ENCODE measurements around the gene SETD1A. TPM values are rescaled to one million over a fixed set of nuclear protein-coding genes. Genes with fewer than 3 reads are reported as not detected.
A peak's percentile ranks its signal among the peaks of the same experiment; 100 is the strongest.
"Not testable (repeated sequence)": the region's sequence is repeated elsewhere in the genome, so short reads cannot be mapped to it uniquely, and the experiment has no call there.

SETD1A gene
- total RNA-seq, 2 experiments from 2014 or later, result 27.6 to 33.4 TPM

DNA sequence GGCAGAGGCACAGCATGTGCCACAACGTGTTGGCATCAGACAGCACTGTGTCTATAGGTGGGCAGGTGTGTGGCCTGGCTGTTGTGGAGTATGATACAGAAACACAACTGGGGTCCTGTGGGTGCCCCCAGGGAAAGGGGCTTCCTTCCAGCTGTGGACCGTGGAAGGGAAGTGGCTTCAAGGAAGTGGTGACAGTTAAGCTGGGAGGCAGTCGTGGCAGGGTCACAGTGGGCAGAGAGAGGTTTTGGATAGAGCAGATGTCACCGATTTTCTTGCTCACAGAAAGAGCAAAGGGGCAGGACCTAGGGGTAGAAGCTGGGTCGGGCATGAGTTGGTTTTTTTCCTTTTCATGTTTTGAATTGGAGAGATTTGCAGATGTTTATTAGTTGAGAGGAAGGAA lies 19.9 kb upstream of the SETD1A start:
- Mint-ChIP-seq H3K27ac (peak overlapping the region; percentile 65), H3K4me3 (peak overlapping the region; percentile 23), H3K27me3 (no peaks in the 10 kb centered on the region), H3K36me3 (peaks cover 10% of the 10 kb centered on the region), H3K9me3 (no peaks in the 10 kb centered on the region), H3K4me1 (peaks cover 32% of the 10 kb centered on the region)
- DNase-seq, result no peak
- no peak for ATAC-seq (ENCODE audit: low read depth)
- POLR2A ChIA-PET, result no interaction called here

DNA sequence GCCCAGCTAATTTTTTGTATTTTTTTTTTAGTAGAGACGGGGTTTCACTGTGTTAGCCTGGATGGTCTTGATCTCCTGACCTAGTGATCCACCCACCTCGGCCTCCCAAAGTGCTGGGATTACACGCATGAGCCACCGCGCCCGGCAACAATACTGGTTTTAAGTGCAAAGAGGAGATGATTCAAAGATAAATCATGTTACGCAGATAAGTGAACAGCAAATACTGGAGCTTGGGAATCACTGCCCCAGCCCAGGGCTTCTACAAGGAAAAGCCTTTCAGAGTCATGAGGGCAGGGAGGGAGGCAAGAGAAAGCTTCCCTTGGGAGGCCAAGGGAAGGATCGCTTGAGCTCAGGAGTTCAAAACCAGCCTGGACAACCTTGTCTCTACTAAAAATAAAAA lies 18.0 kb upstream of the SETD1A start:
- H3K9me3 Mint-ChIP-seq; H3K27me3 Mint-ChIP-seq; H3K4me3 Mint-ChIP-seq; DNase-seq; H3K27ac Mint-ChIP-seq; ATAC-seq (ENCODE audit: low read depth): not testable (repeated sequence)
- POLR2A ChIA-PET, result interaction anchor here (0.6 to 1.1 kb wide), 2 partner anchors 10 to 11 kb away, joined by 3 read pairs; no protein-coding TSS in a partner anchor
- Mint-ChIP-seq H3K36me3 (peaks cover 17% of the 10 kb centered on the region), H3K4me1 (peaks cover 35% of the 10 kb centered on the region)

DNA sequence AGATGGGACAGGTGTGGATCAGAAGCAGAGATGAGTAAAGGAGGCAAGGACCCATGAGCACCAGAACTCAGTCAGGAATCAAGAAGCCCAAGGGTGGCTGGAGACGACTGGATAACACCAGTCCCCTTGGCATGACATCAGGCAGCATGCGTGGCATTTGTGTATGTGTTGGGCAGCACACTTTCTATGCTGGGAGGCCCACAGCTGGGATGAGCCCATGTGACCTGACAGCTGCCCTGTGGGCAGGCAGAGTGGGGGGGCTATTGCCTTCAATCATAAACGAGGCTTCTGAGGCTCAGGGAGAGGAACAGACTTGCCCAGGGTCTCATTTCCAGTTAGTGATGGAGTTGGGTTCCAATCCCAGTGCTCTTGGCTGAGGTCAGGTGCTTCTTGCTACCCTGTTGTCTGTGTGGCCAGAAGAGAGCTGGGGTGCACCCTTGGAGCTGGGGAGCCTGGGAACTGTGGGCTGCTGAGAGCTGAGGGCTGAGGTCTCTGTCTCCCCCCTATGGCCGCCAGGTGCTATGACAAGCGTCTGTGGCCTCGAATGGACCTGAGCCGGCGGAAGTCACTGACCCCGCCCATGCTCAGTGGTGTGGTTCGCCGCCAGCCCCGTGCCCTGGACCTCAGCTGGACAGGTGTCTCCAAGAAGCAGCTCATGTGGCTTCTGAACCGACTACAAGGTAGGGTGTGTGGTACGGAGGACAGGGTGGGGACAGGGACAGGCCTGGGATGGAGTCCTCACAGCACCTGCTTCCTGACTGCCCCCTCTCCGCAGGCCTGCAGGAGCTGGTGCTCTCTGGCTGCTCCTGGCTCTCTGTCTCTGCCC lies 15.7 kb upstream of the SETD1A start:
- no peaks in the 10 kb centered on the region for H3K9me3 Mint-ChIP-seq
- peak overlapping the region; percentile 82 for H3K27ac Mint-ChIP-seq
- ATAC-seq (ENCODE audit: low read depth) (peak; percentile 90), DNase-seq (peak; percentile 78)
- H3K27me3 Mint-ChIP-seq, result no peaks in the 10 kb centered on the region
- H3K4me1 Mint-ChIP-seq, result peaks cover 26% of the 10 kb centered on the region
- peaks cover 23% of the 10 kb centered on the region for H3K36me3 Mint-ChIP-seq
- H3K4me3 Mint-ChIP-seq, result peak overlapping the region; percentile 74
- POLR2A ChIA-PET, result interaction anchor here (0.6 to 2.2 kb wide), 9 partner anchors 8 to 518 kb away, joined by 3 to 9 read pairs (median 5); partner anchors contain the start of genes ARMC5 and KAT8

DNA sequence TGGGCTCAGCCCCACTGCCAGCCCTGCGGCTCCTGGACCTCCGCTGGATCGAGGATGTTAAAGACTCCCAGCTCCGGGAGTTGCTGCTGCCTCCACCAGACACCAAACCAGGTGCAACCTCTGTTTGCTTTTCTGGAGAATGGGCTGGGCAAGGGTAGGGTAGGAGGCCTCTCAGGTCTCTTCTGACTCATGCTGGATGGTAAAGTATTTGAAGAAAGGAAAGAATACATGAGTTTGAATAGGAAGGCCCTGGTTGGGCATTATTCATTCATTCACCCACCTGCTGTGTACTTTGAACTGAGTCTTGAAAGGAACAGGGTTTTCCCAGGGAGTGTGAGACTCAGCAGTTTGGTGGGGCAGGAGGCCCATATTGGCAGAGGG lies 15.1 kb upstream of the SETD1A start:
- H3K27ac Mint-ChIP-seq, result peak overlapping the region; percentile 74
- peaks cover 23% of the 10 kb centered on the region for H3K36me3 Mint-ChIP-seq
- ATAC-seq (ENCODE audit: low read depth) (no peak), DNase-seq (no peak)
- POLR2A ChIA-PET, result interaction anchor here (0.6 to 2.2 kb wide), 8 partner anchors 8 to 517 kb away, joined by 3 to 9 read pairs (median 4); partner anchors contain the start of genes ARMC5 and KAT8
- peaks cover 22% of the 10 kb centered on the region for H3K4me1 Mint-ChIP-seq
- peak overlapping the region; percentile 74 for H3K4me3 Mint-ChIP-seq
- no peaks in the 10 kb centered on the region for H3K9me3 Mint-ChIP-seq
- no peaks in the 10 kb centered on the region for H3K27me3 Mint-ChIP-seq

DNA sequence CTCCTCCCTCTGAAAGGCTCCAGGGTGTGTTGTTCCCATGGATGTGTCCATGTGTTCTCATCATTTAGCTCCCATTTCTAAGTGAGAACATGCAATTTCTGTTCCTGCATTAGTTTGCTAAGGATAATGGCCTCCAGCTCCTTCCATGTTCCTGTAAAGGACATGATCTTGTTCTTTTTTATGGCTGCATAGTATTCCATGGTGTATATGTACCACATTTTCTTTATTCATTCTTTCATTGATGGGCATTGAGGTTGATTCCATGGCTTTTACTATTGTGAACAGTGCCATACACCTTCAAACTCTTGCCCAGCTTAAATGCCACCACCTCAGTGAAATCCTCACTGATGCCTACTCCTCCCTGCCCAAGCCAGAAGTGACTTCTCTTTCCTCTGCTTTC lies 13.2 kb upstream of the SETD1A start:
- no peaks in the 10 kb centered on the region for H3K27me3 Mint-ChIP-seq
- DNase-seq (no peak), ATAC-seq (ENCODE audit: low read depth) (no peak)
- H3K4me1 Mint-ChIP-seq, result peaks cover 16% of the 10 kb centered on the region
- peaks cover 20% of the 10 kb centered on the region for H3K36me3 Mint-ChIP-seq
- POLR2A ChIA-PET, result interaction anchor here (0.6 kb wide), 1 partner anchor 67 kb away, joined by 4 read pairs; no protein-coding TSS in a partner anchor
- no peak overlapping the region for H3K4me3 Mint-ChIP-seq
- no peaks in the 10 kb centered on the region for H3K9me3 Mint-ChIP-seq
- no peak overlapping the region for H3K27ac Mint-ChIP-seq

DNA sequence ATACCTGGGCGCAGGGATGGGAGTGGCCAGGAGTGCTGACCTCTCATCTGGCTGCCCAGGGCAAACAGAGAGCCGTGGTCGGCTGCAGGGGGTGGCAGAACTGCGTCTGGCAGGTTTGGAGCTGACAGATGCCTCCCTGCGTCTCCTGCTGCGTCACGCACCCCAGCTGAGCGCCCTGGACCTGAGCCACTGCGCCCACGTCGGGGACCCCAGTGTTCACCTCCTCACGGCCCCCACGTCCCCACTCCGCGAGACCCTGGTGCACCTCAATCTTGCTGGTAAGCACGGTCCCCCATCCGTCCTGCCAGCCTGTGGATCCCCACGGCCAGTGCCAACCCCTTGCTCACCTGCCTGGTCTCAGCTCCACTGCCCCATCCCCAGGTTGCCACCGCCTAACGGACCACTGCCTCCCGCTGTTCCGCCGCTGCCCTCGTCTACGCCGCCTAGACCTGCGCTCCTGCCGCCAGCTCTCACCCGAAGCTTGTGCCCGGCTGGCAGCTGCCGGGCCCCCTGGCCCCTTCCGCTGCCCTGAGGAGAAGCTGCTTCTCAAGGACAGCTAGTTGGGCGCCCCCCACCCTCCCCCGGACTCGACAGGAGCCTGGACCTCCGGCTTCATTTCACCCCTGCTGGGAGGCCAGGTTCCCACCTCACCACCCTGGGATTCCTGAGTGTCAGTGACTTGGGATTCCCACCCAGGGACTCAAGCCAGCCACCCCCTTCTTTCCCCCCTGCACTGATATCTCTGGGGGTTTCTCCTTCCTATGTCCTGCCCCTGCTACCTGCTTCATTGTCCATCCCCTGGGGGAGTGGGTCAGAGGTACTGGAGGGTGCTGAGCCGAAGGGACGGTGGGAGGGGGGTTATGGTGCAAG lies 10.6 kb upstream of the SETD1A start:
- Mint-ChIP-seq H3K27ac (no peak overlapping the region), H3K9me3 (no peaks in the 10 kb centered on the region), H3K36me3 (peaks cover 19% of the 10 kb centered on the region), H3K4me1 (peaks cover 19% of the 10 kb centered on the region), H3K27me3 (no peaks in the 10 kb centered on the region), H3K4me3 (peak overlapping the region; percentile 31)
- POLR2A ChIA-PET, result no interaction called here
- ATAC-seq (ENCODE audit: low read depth) (no peak), DNase-seq (no peak)

DNA sequence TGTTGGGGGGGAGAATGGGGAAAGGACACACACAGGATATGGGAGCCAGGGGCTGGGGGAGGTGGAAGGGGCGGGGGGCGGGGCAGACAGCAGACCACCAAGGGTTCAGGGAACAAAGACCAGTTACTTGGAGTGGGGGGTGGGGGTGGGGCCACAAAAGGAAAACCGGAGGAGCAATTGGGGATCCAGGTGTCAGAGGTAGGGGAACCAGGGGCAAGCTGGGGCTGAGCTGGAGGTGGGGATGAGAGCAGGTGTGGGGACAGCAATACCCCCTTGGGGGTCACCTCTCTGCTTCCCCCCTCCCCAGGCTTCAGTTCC lies 10.1 kb upstream of the SETD1A start:
- Mint-ChIP-seq H3K4me1 (peaks cover 14% of the 10 kb centered on the region), H3K27me3 (no peaks in the 10 kb centered on the region), H3K4me3 (no peak overlapping the region), H3K9me3 (no peaks in the 10 kb centered on the region), H3K36me3 (peaks cover 19% of the 10 kb centered on the region), H3K27ac (no peak overlapping the region)
- DNase-seq (no peak), ATAC-seq (ENCODE audit: low read depth) (no peak)
- POLR2A ChIA-PET, result no interaction called here

DNA sequence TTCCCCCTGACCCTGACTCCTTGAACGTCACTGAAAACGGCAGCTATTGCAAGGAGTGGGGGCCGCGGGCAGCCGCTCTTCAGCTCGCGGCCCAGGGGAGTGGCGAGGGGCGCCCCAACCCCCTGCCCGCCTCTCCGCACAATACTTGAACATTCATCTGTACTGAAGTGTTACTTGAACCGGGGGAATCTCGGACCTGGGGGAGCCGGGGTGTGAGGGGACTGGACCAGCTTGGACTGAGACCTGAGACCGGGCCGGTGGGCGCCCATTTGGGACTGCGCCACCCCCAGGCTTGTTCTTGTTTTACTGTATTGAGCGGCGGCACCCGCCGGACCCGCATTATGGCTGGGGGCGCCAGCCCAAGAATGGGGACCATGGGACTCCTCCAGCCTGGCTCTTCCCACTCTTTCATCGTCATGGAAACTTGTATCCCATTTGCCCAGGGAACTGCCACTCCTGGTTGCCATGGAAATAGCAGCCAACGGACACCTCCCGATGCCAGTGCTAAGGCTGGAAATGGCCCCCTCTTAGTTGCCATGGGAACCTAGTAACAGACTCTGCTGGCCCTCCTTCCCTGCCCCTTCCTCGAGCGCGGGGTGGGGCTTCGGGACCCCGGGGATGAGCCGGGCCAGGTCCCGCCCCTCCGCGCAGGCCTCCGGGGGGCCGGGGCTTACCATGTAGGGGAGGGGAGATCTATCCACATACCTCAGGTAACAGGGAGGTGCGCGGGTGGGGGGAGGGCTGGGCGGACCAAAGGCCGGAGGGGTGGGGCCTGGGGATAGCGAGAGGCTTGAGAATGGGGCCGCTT lies 9.5 kb upstream of the SETD1A start:
- H3K36me3 Mint-ChIP-seq, result peaks cover 19% of the 10 kb centered on the region
- POLR2A ChIA-PET, result interaction anchor here (0.9 kb wide), 1 partner anchor 52 kb away, joined by 3 read pairs; no protein-coding TSS in a partner anchor
- no peak for ATAC-seq (ENCODE audit: low read depth)
- peak overlapping the region; percentile 90 for H3K4me3 Mint-ChIP-seq
- H3K27ac Mint-ChIP-seq, result peak overlapping the region; percentile 45
- peaks cover 11% of the 10 kb centered on the region for H3K4me1 Mint-ChIP-seq
- H3K27me3 Mint-ChIP-seq, result no peaks in the 10 kb centered on the region
- no peaks in the 10 kb centered on the region for H3K9me3 Mint-ChIP-seq
- no peak for DNase-seq

DNA sequence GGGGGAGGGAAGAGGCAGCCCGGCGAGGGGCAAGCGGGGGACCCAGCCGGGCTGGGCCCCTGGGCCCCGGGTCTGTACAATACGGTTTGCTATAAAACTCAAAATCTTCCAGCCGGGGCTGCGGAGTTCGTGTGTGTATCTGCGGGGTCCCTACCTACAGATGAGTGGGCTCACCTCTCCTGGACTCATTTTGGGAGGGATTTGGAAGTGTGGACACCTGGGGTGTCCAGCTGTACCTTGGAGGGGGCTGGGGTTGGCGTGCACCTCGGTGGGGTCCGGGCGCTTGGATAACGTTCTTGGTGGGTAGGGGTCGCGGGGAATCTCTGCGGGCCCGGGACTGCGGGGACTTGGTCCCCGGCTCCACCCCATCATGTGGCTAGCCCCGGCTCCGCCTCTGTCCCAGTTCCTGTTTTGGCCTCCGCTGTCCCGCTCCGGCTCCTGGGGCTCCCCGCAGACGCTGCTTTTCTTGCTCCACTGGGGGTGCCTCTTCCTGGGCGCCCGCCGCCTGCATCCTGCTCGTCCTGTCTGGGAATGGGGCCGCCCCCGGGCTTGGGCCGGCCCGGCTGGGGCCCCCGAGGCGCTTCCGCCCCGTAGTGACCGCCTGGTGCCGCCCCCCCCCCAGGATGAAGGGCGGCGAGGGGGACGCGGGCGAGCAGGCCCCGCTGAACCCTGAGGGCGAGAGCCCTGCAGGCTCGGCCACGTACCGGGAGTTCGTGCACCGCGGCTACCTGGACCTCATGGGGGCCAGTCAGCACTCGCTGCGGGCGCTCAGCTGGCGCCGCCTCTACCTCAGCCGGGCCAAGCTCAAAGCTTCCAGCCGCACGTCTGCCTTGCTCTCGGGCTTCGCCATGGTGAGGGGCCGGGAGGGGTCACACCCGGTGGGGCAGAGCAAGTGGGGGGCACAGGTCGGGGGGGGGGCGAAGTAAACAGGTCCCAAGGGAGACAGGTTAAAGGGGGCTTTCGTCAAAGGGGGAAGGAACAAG lies 8.6 kb upstream of the SETD1A start, which contains the start of gene ORAI3:
TSS of gene ORAI3 (plus strand) at position 402 of the 983 bp plus-strand sequence. CDS start at position 624, 222 bp downstream.
- peaks cover 15% of the 10 kb centered on the region for H3K4me1 Mint-ChIP-seq
- POLR2A ChIA-PET, result interaction anchor here (0.5 to 1.8 kb wide), 9 partner anchors 10 to 239 kb away, joined by 3 to 8 read pairs (median 4); partner anchors contain the start of genes ZNF646 and ZNF668
- no peaks in the 10 kb centered on the region for H3K27me3 Mint-ChIP-seq
- peak; percentile 71 for DNase-seq
- H3K9me3 Mint-ChIP-seq, result no peaks in the 10 kb centered on the region
- H3K36me3 Mint-ChIP-seq, result peaks cover 16% of the 10 kb centered on the region
- H3K4me3 Mint-ChIP-seq, result peak within 1 kb of the TSS; percentile 90
- H3K27ac Mint-ChIP-seq, result peak within 1 kb of the TSS; percentile 85
- peak; percentile 48 for ATAC-seq (ENCODE audit: low read depth)

DNA sequence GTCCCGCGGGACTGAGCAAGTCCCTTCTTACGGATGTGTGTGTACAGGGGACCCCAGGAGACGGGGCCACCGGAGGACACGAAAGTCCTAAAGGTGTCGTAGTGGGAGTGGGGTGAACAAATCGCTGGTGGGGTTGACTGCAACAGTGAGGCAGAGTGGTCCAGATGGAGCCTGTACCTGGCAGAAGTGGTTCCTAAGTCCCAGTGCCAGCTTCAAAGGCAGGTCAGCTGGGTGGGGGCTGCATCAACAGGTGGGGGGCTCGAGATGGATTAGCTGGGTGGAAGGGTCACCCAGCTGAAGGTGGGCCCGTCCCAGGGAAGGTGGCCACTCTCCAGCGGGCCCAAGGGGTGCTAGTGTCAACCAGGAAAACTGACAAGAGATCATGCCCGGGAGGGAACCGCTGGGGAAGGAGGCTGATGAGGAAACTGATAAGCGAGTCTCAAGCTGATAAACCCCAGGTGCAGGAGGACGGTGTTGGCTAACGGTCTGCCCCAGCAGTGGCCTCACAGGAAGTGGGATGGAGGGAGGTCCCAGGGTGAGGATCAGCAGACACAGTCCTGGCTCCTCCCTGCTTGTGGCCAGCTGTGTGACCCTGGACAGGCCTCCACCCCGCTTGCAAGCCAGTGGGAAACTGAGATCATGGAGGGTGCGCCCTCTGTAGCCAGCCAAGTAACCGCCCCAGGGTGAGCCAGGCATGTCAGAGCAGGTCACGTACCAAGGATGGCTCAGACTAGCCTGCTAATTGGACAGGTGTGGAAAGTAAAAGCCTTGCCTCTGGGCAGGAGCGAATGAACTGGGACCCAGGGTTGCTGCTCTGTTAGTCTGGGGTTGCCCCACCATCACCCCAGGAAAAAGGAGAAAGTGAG lies 7.7 kb upstream of the SETD1A start:
- Mint-ChIP-seq H3K9me3 (no peaks in the 10 kb centered on the region), H3K27me3 (no peaks in the 10 kb centered on the region), H3K4me3 (peak overlapping the region; percentile 90), H3K4me1 (peaks cover 16% of the 10 kb centered on the region), H3K36me3 (peaks cover 8% of the 10 kb centered on the region), H3K27ac (peak overlapping the region; percentile 85)
- POLR2A ChIA-PET, result interaction anchor here (0.6 to 1.8 kb wide), 12 partner anchors 8 to 238 kb away, joined by 3 to 8 read pairs (median 4); partner anchors contain the start of genes FUS, ZNF646 and ZNF668
- peak; percentile 65 for ATAC-seq (ENCODE audit: low read depth)
- DNase-seq, result peak; percentile 66

DNA sequence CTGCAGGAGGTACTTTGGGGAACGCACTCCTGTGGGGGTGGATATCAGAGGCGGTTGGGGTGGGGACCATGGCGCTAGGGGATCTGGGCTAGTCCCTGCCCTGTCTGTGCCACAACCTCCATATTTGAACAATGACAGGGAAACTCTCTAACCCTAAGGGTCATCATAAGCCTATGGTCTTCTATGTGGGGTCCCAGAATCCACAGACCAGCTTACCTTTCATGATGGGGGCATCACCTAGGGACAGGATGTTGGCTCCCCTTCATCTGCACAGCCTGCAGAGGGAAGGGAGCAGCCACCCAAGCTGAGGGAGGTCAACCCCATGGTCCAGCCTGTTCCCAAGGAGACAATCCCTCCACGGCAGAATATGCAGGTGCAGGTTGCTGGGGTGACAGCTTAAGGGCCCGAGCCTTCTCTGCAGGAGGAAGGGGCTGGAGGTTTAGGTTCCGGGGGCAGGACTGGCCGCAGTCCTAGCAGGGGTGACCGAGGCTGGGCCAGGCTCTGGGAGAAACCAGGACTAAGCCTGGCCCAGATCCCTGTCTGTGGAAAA lies 7.0 kb upstream of the SETD1A start:
- H3K36me3 Mint-ChIP-seq, result peaks cover 5% of the 10 kb centered on the region

More for the DNA sequence above, 7.0 kb upstream of the SETD1A start:
- no peak for ATAC-seq (ENCODE audit: low read depth)
- H3K4me3 Mint-ChIP-seq, result peak overlapping the region; percentile 90
- no peaks in the 10 kb centered on the region for H3K9me3 Mint-ChIP-seq
- POLR2A ChIA-PET, result interaction anchor here (0.7 to 1.8 kb wide), 8 partner anchors 9 to 229 kb away, joined by 3 to 8 read pairs (median 4); partner anchors contain the start of genes FUS, ZNF646 and ZNF668
- peak overlapping the region; percentile 85 for H3K27ac Mint-ChIP-seq
- H3K27me3 Mint-ChIP-seq, result no peaks in the 10 kb centered on the region
- H3K4me1 Mint-ChIP-seq, result peaks cover 16% of the 10 kb centered on the region
- DNase-seq, result no peak
